GM10266 (cell line): ENCODE data around the gene SPCS3.
"Not testable (repeated sequence)": the region's sequence is repeated elsewhere in the genome, so short reads cannot be mapped to it uniquely, and the experiment has no call there.

ENCODE experiments used
- DNase-seq: peaks from one replicate; pipeline ENCODE4 v3.0.0; 2012; ENCODE audit errors: extremely low spot score
- CTCF ChIP-seq: IDR thresholded peaks from 2 replicates; pipeline ENCODE4 v1.5.1; 2012; ENCODE audit warnings: mild to moderate bottlenecking, low read depth; ENCODE audit not compliant: control insufficient read depth, insufficient read depth; ENCODE audit errors: missing control alignments

Gene SPCS3

GRCh38 chr4:176277162-176277904 lies 42.4 kb upstream of the SPCS3 start:
- TF ChIP-seq CTCF, result peak; percentile 54
- peak; percentile 39 for DNase-seq

- DNase-seq, result not testable (repeated sequence)
Measured at GRCh38 chr4:176279560-176279959, 40.2 kb upstream of the SPCS3 start.

- no peak for TF ChIP-seq CTCF
- no peak for DNase-seq
Measured at GRCh38 chr4:176286728-176287127, 33.0 kb upstream of the SPCS3 start.

- TF ChIP-seq CTCF, result no peak
- no peak for DNase-seq
Measured at GRCh38 chr4:176287546-176287945, 32.2 kb upstream of the SPCS3 start.

GRCh38 chr4:176288020-176288419 lies 31.7 kb upstream of the SPCS3 start:
- TF ChIP-seq CTCF, result no peak
- DNase-seq, result no peak

GRCh38 chr4:176289561-176289960 lies 30.2 kb upstream of the SPCS3 start:
- TF ChIP-seq CTCF, result no peak
- DNase-seq, result no peak

GRCh38 chr4:176290520-176290919 lies 29.2 kb upstream of the SPCS3 start:
- DNase-seq, result no peak
- no peak for TF ChIP-seq CTCF

GRCh38 chr4:176291748-176292147 lies 28.0 kb upstream of the SPCS3 start:
- no peak for DNase-seq
- no peak for TF ChIP-seq CTCF
